HG03045 (cell line): Measurements from ENCODE around the gene SHKBP1.

Experiments
- ATAC-seq: cut with Tn5 transposase; IDR thresholded peaks from one replicate; pipeline ENCODE4 v1.9.1; 2021; ENCODE audit warnings: mild to moderate bottlenecking, moderate library complexity; ENCODE audit not compliant: unreplicated experiment

SHKBP1 gene

DNA sequence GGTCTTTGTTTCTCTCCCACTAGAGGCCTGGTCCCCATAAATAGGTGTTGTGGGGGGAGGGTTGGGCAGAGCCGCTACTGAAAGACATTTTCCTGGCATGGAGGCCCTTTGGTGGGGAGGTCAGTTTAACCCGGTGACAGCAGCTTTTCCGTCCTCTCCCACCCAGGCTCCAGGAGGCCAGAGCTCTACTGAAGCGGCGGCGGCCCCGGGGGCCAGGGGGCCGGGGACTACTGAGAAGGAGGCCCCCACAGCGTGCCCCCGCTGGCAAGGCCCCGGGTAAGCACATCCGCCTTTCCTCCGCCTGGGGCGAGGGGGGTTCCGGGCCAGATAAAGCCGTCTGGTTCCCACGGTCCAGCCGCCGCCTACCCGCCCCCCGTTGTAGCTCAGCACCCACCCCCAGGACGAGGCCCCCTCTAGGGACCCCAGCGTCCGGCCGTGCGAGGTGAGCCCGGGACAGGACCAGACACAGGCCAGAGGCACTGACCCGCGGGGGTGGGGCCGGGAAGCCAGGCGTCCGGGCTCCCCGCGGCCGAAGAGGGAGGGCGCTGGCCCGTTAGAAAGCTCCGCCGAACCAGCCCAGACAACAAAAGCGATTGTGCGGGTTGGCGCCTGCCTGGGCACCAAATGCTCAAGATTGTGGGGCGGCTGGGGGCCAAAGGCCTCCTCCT, 23.4 kb downstream of the SHKBP1 start:
- no peak for ATAC-seq

- ATAC-seq: no peak
These were observed 24.0 kb downstream of the SHKBP1 start for GRCh38 chr19:40600570-40601133.

DNA sequence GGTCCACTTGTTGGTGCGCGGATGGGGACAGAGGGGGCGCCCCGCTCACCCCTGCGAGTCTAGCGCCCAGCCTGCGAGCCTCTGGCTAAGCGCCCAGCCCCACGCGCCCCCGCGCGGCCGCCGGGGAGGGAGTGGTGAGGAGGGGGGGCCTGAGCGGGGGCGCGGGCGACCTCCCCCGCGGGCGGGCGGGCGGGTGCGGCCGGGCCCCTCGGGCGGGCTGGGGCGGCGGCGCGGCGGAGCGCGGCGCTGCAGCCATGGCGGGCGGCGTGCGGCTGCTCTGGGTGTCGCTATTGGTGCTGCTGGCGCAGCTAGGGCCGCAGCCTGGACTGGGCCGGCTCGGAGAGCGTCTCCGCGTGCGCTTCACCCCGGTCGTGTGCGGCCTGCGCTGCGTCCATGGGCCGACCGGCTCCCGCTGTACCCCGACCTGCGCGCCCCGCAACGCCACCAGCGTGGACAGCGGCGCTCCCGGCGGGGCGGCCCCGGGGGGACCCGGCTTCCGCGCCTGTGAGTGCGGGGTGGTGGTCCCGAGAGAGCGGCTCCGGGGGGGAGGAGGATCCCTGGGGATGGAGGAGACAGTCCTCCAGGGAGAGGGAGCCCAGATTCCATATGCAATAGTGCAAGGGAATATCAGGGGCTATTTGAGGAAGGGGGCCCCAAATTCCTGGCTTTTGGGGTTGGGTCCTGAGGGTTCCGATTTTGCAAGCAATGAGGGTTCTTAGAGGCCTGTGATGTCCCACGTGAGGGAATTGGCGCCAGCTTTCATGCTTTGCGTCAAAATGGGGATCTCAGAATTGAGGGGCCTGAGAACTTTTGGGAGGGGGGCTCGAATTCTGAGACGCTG, 24.7 kb downstream of the SHKBP1 start, which contains the start of gene LTBP4:
Gene LTBP4 (plus strand): TSS at position 236 of the 841 bp plus-strand sequence. CDS start 19 bp downstream, at position 255.
- ATAC-seq: no peak

DNA sequence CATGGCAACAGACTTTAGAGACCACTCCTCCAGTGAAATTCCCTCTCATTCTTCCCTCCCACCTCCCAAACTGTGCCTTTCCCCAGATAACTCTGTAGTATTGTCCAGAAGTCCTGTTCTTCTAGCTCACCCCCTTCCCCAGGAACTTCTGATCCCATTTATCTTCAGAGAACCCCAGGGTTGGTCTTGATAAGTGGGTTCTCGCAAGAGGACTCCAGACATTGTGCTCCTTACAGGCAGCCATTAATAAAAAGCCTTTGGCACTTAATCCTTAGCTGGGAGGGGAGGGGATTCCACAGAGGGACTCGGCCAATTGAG, 26.4 kb downstream of the SHKBP1 start:
- ATAC-seq: no peak

DNA sequence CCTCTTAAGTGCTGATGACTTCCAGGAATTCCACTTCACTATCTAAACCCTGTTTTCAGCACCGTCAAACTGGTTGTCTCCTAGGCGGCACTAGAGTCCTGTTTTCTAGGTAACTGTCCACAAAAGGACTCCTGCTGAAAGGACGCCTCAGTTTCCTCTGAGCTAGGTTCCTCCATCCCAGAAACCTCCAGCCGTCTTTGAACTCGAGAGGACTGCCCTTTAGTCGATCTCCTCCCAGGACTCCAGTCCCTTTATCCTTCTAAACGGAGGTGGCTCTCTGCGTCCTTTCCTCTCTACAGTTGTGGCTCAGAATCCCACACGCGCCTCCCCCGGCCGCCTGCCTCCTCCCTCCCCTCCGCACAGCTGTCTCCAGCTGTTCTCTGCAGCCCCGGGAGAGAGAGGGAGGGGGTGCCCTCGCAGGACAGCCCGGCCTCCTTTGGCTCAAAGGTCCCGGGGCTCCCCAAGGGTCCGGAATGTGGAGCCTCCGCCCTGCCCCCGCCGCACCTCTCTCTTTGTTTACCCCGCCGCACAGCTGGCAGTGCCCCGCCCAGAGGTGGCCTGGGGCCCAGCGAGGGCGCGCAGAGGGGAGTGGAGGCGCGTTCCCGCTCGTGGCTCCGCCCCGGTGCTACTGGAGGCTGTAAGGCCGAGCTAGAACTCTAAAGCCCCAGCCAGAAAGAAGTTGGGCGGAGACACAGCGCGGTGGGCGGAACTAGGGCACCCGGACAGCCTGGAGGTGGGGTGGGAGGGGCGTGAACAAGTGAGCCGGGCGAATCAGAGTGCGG, 26.9 kb downstream of the SHKBP1 start:
- peak; percentile 68 for ATAC-seq

- ATAC-seq: no peak
These were observed 27.5 kb downstream of the SHKBP1 start for GRCh38 chr19:40604171-40604646.

GRCh38 chr19:40604647-40605215, 28.1 kb downstream of the SHKBP1 start:
- no peak for ATAC-seq

DNA sequence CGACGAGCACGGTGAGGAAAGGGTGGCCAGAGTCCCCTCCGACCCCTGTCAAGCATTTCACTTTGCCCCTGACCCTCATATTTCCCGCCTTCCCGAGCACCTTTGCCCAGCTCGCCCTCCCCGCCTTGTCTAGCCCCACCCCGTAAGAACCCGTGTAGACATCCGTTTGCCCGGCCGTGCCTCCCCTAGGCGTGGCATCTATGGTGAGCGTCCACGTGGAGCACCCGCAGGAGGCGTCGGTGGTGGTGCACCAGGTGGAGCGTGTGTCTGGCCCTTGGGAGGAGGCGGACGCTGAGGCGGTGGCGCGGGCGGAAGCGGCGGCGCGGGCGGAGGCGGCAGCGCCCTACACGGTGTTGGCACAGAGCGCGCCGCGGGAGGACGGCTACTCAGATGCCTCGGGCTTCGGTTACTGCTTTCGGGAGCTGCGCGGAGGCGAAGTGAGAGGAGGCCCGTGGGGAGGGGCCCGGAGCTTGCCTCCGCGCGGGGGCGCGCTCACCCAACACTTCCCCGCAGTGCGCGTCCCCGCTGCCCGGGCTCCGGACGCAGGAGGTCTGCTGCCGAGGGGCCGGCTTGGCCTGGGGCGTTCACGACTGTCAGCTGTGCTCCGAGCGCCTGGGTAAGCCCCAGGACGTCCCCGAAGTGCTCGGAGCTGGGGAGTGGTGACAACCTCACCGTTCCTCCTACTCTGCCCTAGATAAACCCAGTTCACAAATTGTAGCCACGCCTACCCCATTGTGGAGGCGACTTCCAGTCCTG, 28.7 kb downstream of the SHKBP1 start:
- ATAC-seq: peak; percentile 28

DNA sequence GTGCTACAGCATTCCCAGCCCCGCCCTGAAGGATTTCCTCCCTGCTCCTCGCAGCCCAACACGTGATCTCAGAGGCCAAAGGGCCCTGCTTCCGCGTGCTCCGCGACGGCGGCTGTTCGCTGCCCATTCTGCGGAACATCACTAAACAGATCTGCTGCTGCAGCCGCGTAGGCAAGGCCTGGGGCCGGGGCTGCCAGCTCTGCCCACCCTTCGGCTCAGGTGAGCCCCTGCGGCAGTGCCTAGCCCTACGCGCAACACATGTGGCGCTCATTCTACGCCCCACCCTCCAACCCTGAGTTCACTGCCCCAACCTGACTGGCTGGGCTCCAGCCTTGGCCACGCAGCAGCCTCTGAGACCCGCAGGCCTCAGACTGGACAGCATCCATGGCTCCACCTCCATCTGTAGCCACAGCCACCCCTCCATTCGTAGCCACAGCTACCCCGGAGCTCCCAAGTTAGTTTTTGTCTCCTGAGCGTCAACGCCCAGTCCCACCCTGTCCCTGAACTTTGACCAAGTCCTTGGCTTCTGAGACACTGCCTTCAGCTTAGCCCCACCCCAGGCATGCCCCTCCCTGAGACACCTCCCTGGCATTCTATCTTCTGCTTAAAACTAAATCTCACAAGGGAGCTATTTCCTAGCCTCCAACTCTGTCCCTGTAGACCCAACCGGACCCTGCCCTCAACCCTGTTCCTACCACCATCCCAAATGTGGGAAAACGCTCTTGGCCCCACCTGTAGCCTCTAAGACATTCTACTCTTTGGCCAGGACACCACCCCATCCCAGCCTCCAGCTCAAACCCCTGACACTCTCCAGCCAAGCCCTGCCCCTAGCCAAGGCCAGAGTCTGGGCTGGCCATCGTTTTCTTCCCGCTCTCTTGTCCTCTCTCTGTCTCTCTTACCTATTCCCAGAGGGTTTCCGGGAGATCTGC, 30.9 kb downstream of the SHKBP1 start:
- no peak for ATAC-seq

- no peak for ATAC-seq
These were observed 31.6 kb downstream of the SHKBP1 start for GRCh38 chr19:40608240-40608621.

DNA sequence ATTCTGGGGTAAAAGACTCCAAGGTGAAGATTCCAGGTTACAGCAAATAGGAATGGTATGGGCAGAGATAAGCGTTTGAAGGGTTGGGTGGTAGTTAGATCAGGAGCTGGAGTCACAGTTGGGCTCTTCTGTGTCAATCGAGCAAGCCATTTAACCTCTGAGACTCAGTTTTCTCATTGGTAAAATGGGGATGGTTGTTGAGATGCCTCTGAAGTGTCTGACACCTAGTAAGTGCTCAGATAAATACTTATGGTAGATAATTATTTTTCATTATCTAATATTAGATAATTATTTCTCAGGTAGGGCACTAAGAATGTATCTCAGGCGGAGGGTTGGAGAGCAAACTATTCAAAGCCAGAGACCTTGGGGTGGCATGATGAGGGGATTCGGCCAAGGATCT, 32.3 kb downstream of the SHKBP1 start:
- no peak for ATAC-seq

- peak; percentile 44 for ATAC-seq
These were observed 33.1 kb downstream of the SHKBP1 start for GRCh38 chr19:40609561-40610395.

GRCh38 chr19:40610396-40611064, 33.9 kb downstream of the SHKBP1 start:
- no peak for ATAC-seq

- ATAC-seq: no peak
These were observed 34.4 kb downstream of the SHKBP1 start for GRCh38 chr19:40611096-40611495.

- no peak for ATAC-seq
These were observed 35.4 kb downstream of the SHKBP1 start for GRCh38 chr19:40611900-40612698.

- ATAC-seq: no peak
These were observed 36.4 kb downstream of the SHKBP1 start for GRCh38 chr19:40612831-40613689.
